Left lung (tissue), 10 donors: ENCODE data around the gene DNAAF5. TPM values are rescaled to one million over a fixed set of nuclear protein-coding genes. Genes with fewer than 3 reads are reported as not detected.

Experiments used
- ATAC-seq: fragments of 200-7000 bp; cut with Tn5 transposase; one replicate; pipeline ENCODE4 v1.9.1; 2020; ENCODE audit warnings: moderate library complexity
- DNase-seq, 4 donors: peaks; one replicate each; pipeline ENCODE4 v3.0.0-alpha.2; 2013 to 2020
- H3K27ac ChIP-seq, 2 donors: fragments of 200-600 bp; sonication (generic) in 1 of 2; one replicate each; pipeline versions ENCODE4 v1.5.0 to v1.8.0; 2020 to 2021
- H3K27me3 ChIP-seq, 2 donors: fragments of 200-600 bp; sonication (generic) in 1 of 2; one replicate each; pipeline versions ENCODE4 v1.5.0 to v1.8.0; 2020 to 2021
- H3K36me3 ChIP-seq, 2 donors: fragments of 200-600 bp; sonication (generic) in 1 of 2; one replicate each; pipeline versions ENCODE4 v1.5.0 to v1.8.0; 2020 to 2021
- H3K4me1 ChIP-seq, 2 donors: fragments of 200-600 bp; one replicate each; pipeline ENCODE4 v1.8.0; 2021
- H3K4me3 ChIP-seq, 2 donors: fragments of 200-600 bp; sonication (generic) in 1 of 2; one replicate each; pipeline versions ENCODE4 v1.5.0 to v1.8.0; 2020 to 2021; ENCODE audit warnings: mild to moderate bottlenecking in 1 of 2
- H3K9me3 ChIP-seq, 2 donors: fragments of 200-600 bp; sonication (generic) in 1 of 2; one replicate each; pipeline versions ENCODE4 v1.5.0 to v1.8.0; 2020 to 2021
- intact Hi-C, 2 donors: fragments of 100-400 bp; cut with DNase I; formaldehyde crosslinking; loops; one replicate each; pipeline versions ENCODE4 v1.11.2 to v1.14.2; 2022
- polyA plus RNA-seq, 6 donors: library from polyadenylated mRNA; unstranded; fragments of 120-200 nt; gene quantifications; one replicate each; pipeline ENCODE4 v1.2.1, GENCODE V29; 2013; ENCODE audit not compliant: insufficient read length in 6 of 6
- total RNA-seq, 2 donors: library from RNA; stranded (reverse); fragmentation: NEBNext Ultra II Directional; extraction: Animal tissue kit (Norgen Biotek cat#: 25700); gene quantifications; one replicate each; pipeline ENCODE4 v1.2.1, GENCODE V29; 2021
- TF ChIP-seq, protein P1 (sequence below), 2 donors: fragments of 200-600 bp; sonication (generic) in 1 of 2; IDR thresholded peaks; one replicate each; pipeline versions ENCODE4 v1.5.0 to v1.8.0; 2021; ENCODE audit warnings: antibody characterized with exemption in 2 of 2
- donor health status: DM: no; HTN: yes; CAD: no.
- donor health status: DM: no; HTN: no; CAD: no.

DNAAF5 gene
- total and polyA plus RNA-seq, 8 donors = 19.9 to 30.6 (median 26.2) TPM

GRCh38 chr7:716636-717035 lies 9.9 kb upstream of the DNAAF5 start:
- H3K27me3 ChIP-seq = peaks cover 0 to 20% of the 10 kb centered on the region in 2 donors
- H3K36me3 ChIP-seq = no peaks in the 10 kb centered on the region
- H3K9me3 ChIP-seq = peaks cover 0 to 4% of the 10 kb centered on the region in 2 donors
- intact Hi-C loops = no loop called here
- H3K27ac ChIP-seq = no peak overlapping the region
- TF ChIP-seq, protein P1, sequence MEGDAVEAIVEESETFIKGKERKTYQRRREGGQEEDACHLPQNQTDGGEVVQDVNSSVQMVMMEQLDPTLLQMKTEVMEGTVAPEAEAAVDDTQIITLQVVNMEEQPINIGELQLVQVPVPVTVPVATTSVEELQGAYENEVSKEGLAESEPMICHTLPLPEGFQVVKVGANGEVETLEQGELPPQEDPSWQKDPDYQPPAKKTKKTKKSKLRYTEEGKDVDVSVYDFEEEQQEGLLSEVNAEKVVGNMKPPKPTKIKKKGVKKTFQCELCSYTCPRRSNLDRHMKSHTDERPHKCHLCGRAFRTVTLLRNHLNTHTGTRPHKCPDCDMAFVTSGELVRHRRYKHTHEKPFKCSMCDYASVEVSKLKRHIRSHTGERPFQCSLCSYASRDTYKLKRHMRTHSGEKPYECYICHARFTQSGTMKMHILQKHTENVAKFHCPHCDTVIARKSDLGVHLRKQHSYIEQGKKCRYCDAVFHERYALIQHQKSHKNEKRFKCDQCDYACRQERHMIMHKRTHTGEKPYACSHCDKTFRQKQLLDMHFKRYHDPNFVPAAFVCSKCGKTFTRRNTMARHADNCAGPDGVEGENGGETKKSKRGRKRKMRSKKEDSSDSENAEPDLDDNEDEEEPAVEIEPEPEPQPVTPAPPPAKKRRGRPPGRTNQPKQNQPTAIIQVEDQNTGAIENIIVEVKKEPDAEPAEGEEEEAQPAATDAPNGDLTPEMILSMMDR (IDR thresholded peaks at IDR 0.05) = no peak
- no peaks in the 10 kb centered on the region for H3K4me1 ChIP-seq
- ATAC-seq (no peak), DNase-seq (no peak)
- no peak overlapping the region for H3K4me3 ChIP-seq

DNA sequence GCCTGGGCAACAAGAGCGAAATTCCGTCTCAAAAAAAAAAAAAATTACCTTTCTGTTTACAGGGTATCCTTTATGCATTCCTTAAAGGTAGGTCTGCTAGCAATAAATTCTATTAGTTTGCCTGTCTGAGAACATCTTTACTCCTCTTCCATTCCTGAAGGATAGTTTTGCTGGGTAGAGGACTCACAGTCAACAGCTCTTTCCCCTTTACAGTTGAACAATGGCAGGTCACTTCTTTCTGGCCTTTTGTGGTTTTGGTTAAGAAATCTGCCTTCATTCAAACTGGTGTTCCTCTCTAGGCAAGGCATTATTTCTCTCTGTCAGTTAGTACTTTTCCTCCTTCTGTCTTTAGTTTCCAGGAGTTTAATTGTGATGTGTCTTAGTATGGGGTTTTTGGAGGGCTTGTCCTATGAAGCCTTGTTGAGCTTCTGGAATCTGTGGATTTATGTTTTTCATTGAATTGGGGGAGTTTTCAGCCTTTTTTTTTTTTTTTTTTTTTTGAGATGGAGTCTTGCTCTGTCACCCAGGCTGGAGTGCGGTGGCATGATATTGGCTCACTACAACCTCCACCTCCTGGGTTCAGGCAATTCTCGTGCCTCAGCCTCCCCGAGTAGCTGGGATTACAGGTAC lies 4.8 kb upstream of the DNAAF5 start:
- intact Hi-C loops = no loop called here
- Histone ChIP-seq H3K4me1 (peaks cover 6 to 7% of the 10 kb centered on the region in 2 donors), H3K4me3 (no peak overlapping the region), H3K27ac (no peak overlapping the region), H3K9me3 (peaks cover 0 to 4% of the 10 kb centered on the region in 2 donors), H3K36me3 (no peaks in the 10 kb centered on the region), H3K27me3 (no peaks in the 10 kb centered on the region)
- TF ChIP-seq, protein P1 (IDR thresholded peaks at IDR 0.05) = no peak
- no peak for ATAC-seq
- peak in 1 of 4 donors; percentile 14 for DNase-seq

DNA sequence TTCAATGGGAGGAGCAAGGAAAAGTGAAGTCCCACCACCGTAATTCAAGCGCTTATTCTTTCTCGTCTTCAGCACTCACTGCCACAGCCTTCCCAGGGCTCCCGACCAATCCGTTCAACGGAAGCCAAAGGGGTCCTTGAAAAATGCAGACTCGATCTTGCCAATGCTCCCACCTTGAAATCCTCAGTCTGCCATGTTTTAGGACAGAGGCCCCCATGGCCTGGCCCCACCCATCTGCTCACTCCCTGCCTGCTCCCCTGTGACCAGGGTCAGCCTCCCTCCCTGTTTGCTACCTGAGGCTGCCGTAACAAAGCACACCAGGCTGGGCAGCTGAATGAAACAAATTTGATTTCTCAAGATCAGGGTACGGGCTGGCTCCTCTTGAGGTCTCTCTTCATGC lies 3.0 kb upstream of the DNAAF5 start:
- intact Hi-C loops = no loop called here
- peaks cover 6 to 14% of the 10 kb centered on the region in 2 donors for H3K4me1 ChIP-seq
- TF ChIP-seq, protein P1 (IDR thresholded peaks at IDR 0.05) = no peak
- peaks cover 0 to 4% of the 10 kb centered on the region in 2 donors for H3K9me3 ChIP-seq
- no peak overlapping the region for H3K4me3 ChIP-seq
- no peak overlapping the region for H3K27ac ChIP-seq
- no peaks in the 10 kb centered on the region for H3K27me3 ChIP-seq
- no peaks in the 10 kb centered on the region for H3K36me3 ChIP-seq
- ATAC-seq (no peak), DNase-seq (no peak)

GRCh38 chr7:724298-724697 lies 2.2 kb upstream of the DNAAF5 start:
- intact Hi-C loops = no loop called here
- H3K9me3 ChIP-seq = peaks cover 0 to 4% of the 10 kb centered on the region in 2 donors
- no peak overlapping the region for H3K27ac ChIP-seq
- TF ChIP-seq, protein P1 (IDR thresholded peaks at IDR 0.05) = no peak
- ATAC-seq (no peak), DNase-seq (no peak)
- peaks cover 0 to 2% of the 10 kb centered on the region in 2 donors for H3K36me3 ChIP-seq
- peaks cover 6 to 17% of the 10 kb centered on the region in 2 donors for H3K4me1 ChIP-seq
- no peaks in the 10 kb centered on the region for H3K27me3 ChIP-seq
- H3K4me3 ChIP-seq = no peak overlapping the region

DNA sequence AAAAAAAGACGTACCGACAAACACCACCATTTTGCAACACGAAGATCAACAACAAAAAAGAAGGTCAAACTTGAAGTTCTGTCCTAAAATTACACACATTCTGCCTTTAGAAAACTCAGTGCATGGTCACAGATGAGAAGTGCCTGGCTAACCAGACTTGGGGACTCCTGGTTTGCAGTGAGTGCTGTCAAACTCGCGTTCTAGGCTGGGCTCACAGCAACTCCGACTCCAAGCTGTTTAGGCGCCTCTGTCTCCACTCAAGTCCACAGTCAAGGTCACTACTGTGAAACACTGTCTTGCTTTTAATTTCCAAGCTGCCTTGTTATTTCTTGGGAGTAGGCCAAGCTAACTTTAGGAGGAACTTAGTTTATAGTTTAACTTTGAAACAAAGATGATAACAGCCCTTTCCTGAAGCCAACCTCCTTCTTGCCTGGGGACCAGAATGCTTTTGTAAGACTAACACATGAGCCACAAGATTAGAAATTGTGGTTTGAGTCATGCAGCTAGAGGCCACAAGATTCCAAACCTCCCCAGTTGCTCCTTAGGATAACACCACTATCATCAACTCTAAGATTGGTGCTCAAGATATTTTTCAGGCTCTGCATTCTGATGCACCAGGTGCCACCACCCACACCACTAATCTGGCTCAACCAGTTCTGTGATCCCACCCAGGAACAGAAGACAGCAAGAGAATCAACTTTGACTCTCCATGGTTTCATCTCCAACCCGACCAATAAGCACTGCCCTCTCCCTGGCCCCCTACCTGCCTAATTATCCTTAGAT lies 1.1 kb upstream of the DNAAF5 start:
- H3K4me3 ChIP-seq = peak overlapping the region; percentile 73 to 75
- ATAC-seq = no peak

More for the DNA sequence above, 1.1 kb upstream of the DNAAF5 start:
- intact Hi-C loops = no loop called here
- TF ChIP-seq, protein P1 (IDR thresholded peaks at IDR 0.05) = no peak
- Histone ChIP-seq H3K36me3 (peaks cover 0 to 13% of the 10 kb centered on the region in 2 donors), H3K27me3 (no peaks in the 10 kb centered on the region), H3K9me3 (peaks cover 0 to 4% of the 10 kb centered on the region in 2 donors), H3K4me1 (peaks cover 6 to 17% of the 10 kb centered on the region in 2 donors), H3K27ac (no peak overlapping the region)
- peak in 1 of 4 donors; percentile 22 for DNase-seq
